A673 (cell line): ENCODE measurements around the gene LCA5L.

Experiments
- CTCF ChIP-seq: fragments of 300-800, 200-600 bp; sonication (generic); conservative IDR thresholded peaks from 2 replicates; pipeline ENCODE4 v1.5.1; 2017; ENCODE audit warnings: low read depth, mild to moderate bottlenecking, antibody characterized with exemption, low read length, moderate library complexity, mixed read lengths
- EZH2 ChIP-seq: fragments of 200-600 bp; sonication (generic); IDR thresholded peaks from 2 replicates; pipeline ENCODE4 v1.6.1; 2017; ENCODE audit warnings: borderline replicate concordance, low read depth, mild to moderate bottlenecking, mixed read lengths, antibody characterized with exemption, low read length; ENCODE audit not compliant: poor library complexity, severe bottlenecking

GRCh38 chr21:39379986-39380891, 65.3 kb downstream of the LCA5L start:
- TF ChIP-seq CTCF, result no peak
- TF ChIP-seq EZH2, result no peak
